DMS153 treated with DMSO at 0.1 percent for 48 hours (cell line): ENCODE data around the gene CENPQ.
A peak's percentile ranks its signal among the peaks of the same experiment; 100 is the strongest.
"Not testable (repeated sequence)": the region's sequence is repeated elsewhere in the genome, so short reads cannot be mapped to it uniquely, and the experiment has no call there.

Experiments used
- DNase-seq: peaks from one replicate; lab custom pipeline; 2025; ENCODE audit not compliant: unreplicated experiment; lab: John Stamatoyannopoulos, UW

CENPQ gene, protein sequence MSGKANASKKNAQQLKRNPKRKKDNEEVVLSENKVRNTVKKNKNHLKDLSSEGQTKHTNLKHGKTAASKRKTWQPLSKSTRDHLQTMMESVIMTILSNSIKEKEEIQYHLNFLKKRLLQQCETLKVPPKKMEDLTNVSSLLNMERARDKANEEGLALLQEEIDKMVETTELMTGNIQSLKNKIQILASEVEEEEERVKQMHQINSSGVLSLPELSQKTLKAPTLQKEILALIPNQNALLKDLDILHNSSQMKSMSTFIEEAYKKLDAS

DNA sequence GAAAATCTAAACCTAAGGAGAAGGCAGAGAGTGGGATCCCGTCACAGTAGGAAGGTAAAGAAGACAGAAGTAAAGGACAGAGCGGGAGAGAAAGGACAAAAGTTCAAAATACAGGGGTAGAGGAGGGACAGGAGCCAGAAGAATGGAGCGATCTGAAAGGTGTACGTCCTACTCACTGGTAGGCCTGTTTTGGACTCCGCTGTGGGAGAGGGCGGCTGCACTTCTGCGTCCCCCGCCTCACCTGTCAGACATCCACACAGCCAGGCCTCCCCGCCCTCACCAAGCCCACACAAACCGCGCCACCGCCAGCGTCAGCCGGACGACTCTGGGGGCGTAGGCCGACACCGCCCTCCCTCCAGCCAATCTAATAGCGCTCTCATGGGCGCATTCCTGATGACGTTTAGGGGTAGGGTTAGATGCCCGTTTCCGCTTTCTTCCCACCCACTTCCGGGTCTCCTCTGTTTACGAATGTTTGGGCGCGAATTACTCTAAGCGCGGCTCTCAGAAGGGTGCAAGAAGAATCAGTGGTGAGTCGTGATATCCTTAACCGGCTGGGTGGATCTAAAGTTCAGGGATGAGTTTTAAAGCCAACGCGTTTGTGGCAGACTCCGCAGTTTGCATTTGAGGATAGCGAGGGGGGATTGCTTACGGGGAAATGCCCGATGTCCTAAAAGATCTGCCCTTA lies at the start of gene CENPQ, which contains the start of gene MMUT:
Gene CENPQ, plus strand, starts transcription at position 444 of the 685 bp plus-strand sequence. CDS start 6,807 bp downstream, outside the sequence.
Gene MMUT, minus strand, starts transcription at position 327 of the 685 bp plus-strand sequence. CDS start 3,787 bp downstream, outside the sequence.
- peak; percentile 89 for DNase-seq

DNA sequence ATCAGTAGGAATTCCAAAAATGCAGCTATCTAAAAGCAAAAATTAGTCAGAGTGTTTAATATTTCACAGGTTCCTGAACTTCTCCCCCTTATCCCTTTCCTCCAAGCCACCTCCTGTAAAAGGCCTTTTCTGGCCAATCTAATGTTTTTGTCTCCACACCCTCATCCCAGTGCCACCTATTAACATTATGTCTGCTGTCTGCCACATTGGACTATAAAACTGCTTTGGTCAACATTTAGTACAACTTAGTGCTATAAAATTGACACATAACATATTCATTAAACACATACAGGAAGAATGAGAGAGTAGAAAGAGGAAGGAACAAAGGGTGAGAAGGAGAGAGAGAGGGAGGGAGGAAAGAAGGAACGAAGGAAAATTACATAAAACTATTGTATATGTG lies 47.8 kb upstream of the CENPQ start:
- no peak for DNase-seq

DNA sequence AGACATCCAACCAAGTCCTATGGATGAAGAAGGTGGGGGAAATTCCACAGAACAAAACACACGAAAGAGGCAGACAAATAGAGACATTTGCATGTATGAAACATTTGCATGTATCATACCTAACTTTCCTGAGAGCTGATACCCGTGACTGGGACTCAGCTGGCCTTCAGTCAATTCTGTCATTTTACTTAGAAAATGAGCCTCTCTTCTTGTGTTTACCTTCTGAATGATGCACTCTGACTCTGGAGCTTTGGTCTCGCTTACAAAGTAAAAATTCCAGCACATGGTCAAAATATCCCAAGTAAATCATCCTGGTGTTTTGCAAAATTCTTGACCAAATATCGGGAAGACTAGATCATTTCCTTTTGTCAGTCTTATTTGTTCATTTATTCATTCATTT lies 47.0 kb upstream of the CENPQ start:
- DNase-seq, result no peak

DNA sequence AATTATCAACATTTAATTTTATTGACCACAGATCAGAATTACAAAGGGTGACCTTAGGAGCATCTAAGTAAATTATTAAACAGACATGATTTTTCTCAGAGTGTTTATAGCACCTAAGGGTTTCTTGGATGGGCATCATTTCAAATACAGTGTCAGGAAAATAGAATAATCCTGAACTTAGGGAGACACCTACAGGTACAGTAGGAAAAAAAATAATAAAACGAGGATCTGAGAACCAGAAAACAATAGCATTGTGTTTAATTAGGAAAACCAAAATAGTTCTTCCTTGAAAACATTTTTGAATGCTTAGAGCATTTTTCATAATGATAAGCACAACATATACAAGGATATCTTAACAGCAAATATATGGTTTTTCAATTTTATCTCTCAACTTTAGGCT lies 39.4 kb upstream of the CENPQ start:
- DNase-seq, result peak; percentile 20

DNA sequence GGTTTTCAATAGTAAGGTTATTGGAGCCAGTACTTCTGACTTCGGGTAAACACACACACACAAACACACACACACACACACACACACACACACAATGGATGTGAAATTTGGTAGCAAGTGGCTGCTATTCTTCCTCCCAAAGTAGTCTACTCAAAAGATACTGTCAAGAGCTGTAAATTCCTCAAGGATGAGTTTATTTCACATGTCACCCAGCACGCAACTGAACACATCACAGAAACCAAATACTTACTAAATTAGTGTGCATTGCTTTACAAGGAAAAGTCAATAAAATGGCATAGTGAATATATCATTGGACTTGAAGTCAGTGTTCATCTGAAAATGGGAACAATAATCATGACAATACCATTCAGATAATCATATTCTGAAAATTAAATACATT lies 33.0 kb upstream of the CENPQ start:
- DNase-seq, result no peak

DNA sequence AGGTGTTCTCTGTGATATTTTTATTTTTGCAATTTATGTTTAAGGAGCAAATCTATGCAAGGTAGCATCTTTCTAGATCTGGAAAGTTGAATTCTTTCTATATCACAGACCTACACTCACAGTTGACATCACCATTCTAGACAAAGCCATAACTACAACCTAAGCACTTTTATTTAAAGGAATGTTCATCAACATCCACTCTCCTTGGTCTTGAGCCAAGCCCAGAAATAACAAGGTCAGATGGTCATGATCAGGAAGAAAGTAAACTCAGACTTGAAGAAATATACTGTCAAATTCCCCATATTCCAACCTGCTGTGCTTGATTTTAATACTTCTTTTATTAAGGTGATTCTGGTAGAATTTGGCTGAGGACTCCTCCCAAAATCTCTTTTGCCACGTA lies 32.3 kb upstream of the CENPQ start:
- no peak for DNase-seq

DNA sequence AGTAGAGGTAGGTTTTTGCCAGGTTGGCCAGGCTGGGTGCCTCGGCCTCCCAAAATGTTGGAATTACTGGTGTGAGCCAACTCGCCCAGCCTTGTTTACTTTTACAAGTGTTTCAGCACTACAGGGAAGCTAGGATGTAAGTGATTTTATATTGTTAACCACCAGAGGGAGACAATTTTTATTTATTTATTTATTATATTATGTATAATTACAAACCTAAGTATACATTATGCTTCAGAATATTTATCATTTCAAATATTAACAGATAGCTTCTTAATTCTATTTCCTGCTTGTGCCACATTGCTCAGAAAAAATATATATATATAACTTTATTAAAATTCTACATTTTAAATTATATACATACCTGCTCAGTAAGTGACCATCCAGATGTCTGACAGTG lies 9.9 kb upstream of the CENPQ start:
- no peak for DNase-seq

DNA sequence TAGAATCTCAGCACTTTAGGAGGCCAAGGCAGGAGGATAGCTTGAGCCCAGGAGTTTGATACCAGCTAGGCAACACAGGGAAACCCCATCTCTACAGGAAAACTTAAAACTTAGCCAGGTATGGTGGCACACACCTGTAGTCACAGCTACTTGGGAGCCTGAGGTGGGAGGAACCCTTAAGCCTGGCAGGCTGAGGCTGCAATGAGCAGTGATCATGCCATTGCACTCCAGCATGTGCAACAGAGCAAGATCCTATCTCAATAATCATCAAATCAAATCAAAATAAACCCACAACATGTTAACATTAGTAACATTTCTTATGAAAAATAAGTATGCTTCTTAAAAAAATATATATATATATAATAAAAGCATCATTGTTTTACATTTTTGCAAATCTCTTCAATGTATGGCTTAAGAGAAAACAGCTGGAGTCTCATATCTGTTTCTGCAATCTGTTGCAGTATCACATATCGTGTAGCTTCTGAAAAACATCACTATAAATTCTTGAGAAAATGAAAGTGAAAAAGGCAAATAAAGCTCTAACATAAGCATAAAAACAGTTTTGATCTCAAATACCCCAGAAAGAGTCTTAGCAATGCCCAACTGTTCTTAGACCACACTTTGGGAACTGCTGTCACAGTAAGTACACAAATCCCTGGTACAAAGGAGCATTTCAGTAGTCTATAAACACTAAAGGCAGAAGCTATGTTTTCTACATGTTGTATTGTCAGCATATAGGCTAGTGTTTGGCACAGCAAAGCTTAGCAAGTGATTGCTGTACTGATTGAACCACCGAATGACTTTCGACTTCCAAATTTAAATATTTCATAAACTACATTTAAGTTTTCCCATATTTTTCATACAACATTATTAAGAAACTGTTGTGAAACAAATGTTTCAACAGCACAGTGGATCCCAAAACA lies 8.1 kb upstream of the CENPQ start:
- no peak for DNase-seq

DNA sequence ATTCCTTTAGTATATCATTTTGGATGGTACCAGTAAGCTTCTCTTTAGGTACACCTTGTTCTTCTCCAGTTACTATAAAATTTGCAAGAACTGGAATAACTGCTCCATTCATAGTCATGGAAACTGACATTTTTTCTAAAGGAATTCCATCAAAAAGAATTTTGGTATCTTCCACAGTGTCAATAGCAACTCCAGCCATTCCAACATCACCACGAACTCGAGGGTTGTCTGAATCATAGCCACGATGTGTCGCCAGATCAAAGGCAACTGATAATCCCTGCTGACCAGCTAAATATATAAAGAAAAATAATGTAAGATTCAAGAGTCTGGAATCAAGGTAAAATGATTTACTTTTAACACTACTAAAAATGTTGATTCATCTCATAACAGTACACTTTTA lies 5.4 kb upstream of the CENPQ start:
- no peak for DNase-seq

DNA sequence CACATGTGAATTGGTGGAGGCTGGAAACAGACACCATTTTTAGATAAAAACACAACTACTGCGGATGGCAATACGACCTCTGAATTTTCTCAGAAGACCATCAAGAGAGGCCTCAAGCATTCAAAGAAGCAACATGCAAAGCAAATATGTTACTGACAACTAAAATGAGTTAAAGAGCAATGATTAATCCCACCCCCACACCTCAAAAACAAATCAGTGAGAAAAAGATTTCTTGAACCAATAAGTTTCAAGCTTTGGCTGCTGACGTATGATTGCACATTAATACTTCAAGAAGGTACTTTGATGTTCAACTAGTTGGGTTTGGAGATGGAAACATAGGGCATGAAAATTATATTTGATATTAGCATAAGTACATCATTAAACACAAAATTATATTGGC lies 1.1 kb upstream of the CENPQ start:
- no peak for DNase-seq

DNA sequence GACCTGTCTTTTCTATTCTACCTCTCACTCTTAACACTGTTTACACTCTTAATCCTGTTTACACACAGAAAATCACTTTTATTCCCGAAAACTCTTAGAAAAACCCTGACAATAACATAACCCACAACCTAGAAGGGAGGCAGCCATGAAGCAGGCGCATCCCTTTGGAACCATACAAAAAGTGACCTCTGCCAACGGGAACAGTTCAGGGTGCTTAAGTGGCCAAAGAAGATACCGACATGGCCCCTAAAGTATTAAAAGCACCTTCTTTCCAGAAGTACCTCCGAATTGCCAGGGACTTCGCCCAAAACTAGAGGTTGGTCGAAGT lies 607 bp upstream of the CENPQ start:
- no peak for DNase-seq

DNA sequence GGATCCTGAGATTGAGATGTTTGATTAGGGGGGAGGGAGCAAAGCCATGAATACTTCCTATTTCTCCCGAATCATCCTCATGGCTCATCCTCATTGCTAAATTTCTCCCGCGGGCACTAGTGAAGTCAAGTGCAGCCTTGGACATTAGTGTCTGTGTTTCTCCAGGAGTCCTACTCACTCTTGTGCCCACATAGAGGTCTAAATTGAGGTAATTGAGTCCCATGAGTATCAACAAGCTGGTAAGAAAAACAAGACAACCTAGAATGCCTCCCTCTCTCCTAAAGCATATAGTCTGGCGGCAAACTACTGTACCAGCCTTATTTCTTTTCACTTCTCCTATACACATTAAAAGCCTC lies 420 bp downstream of the CENPQ start:
- no peak for DNase-seq

DNA sequence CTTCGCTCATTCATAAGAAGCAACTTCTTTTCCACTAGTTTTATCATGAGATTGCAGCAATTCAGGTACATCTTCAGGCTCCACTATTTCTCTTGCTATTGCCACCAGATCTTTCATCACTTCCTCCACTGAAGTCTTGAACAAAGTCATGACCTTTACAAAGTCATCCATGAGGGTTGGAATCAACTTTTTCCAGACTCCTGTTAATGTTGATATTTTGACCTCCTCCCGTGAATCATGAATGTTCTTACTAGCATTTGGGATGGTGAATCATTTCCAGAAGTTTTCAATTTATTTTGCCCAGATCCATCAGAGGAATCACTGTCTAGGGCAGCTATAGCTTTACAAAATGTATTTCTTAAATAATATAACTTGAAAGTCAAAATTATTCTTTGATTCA lies 1.5 kb downstream of the CENPQ start:
- no peak for DNase-seq

DNA sequence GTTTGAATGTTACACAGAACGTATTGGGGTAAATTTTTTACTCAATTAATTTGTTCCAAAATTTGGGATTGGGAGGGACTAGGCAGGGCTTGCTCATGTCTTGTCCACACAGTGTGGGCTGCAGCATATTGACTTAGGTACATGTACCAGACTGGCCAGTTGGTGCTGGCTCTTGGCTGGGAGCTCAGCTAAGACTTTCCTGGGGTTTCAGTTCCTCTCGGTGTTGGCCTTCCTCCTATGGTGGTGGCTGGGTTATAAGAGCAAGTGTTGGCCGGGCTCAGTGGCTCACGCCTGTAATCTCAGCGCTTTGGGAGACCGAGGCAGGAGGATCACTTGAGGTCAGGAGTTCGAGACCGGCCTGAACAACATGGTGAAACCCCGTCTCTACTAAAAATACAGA lies 4.9 kb downstream of the CENPQ start:
- DNase-seq, result no peak

DNA sequence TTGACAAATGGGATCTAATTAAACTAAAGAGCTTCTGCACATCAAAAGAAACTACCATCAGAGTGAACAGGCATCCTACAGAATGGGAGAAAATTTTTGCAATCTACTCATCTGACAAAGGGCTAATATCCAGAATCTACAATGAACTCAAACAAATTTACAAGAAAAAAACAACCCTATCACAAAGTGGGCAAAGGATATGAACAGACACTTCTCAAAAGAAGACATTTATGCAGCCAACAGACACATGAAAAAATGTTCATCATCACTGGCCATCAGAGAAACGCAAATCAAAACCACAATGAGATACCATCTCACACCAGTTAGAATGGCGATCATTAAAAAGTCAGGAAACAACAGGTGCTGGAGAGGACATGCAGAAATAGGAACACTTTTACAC lies 13.4 kb downstream of the CENPQ start:
- DNase-seq, result not testable (repeated sequence)

DNA sequence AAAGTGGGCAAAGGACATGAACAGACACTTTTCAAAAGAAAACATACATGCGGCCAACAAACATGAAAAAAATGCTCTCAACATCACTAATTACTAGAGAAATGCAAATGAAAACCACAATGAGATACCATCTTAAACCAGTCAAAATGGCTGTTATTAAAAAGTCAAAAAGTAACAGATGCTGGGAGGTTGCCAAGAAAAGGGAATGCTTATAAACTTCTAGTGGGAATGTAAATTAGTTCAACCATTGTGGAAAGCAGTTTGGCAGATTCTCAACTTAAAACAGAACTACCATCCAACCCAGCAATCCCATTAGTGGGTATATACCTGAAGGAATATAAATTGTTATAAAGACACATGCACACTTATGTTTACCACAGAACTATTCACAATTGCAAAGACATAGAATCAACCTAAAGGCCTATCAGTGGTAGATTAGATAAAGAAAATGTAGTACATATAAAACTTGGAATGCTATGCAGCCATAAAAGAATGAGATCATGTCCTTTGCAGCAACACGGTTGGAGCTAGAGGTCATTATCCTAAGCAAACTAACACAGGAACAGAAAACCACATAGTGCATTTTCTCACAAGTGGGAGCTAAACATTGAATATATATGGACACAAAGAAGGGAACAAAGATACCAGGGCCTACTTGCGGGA lies 16.3 kb downstream of the CENPQ start:
- no peak for DNase-seq

DNA sequence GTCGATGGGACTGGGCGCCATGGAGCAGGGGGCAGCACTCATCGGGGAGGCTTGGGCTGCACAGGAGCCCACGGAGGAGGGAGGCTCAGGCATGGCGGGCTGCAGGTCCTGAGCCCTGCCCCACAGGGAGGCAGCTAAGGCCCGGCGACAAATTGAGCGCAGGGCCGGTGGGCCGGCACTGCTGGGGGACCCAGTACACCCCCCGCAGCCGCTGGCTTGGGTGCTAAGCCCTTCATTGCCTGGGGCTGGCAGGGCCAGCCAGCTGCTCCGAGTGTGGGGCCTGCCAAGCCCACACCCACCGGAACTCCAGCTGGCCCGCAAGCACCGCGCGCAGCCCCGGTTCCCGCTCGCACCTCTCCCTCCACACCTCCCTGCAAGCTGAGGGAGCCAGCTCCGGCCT lies 18.7 kb downstream of the CENPQ start:
- DNase-seq, result not testable (repeated sequence)

DNA sequence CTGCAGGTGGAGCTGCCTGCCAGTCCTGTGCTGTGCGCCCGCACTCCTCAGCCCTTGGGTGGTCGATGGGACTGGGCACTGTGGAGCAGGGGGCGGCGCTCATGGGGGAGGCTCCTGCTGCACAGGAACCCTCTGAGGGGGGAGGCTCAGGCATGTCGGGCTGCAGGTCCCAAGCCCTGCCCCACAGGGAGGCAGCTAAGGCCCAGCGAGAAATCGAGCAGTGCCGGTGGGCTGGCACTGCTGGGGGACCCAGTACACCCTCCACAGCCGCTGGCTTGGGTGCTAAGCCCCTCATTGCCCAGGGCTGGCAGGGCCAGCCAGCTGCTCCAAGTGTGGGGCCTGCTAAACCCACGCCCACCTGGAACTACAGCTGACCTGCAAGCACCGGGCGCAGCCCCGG lies 20.2 kb downstream of the CENPQ start:
- DNase-seq, result not testable (repeated sequence)

DNA sequence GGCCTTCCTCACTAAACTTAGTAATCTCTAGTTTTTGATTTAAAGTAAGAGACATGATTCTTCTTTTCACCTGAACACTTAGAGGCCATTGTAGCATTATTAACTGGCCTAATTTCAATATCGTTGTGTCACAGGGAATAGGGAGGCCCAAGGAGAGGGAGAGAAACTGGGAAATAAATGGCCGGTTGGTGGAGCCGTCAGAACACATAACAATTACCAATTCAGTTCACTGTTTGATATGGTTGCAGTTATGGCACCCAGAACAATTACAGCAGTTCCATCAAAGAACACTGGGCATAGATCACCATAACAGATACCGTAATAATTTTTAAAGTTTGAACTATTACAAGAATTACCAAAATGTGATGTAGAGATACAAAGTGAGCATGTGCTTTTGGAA lies 27.5 kb downstream of the CENPQ start:
- no peak for DNase-seq

DNA sequence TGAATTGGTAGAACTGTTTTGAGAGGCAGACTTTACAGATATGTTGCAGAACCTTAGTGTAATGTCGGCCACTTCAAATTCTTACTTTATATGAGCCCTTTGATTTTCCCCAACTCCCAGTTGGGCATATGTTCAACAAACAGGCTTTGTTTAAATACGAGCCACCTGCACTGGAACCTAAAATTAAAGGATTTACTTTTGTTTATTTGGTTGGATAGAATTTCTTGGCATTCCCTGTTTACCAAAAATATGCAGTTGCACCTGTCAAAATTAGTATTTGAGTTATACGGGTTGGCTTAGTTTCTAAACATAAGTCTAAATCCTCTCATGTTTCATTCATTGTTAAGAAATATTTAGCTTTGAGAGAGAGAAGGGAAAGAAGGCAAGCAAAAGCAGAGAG lies 34.1 kb downstream of the CENPQ start:
- DNase-seq, result no peak

DNA sequence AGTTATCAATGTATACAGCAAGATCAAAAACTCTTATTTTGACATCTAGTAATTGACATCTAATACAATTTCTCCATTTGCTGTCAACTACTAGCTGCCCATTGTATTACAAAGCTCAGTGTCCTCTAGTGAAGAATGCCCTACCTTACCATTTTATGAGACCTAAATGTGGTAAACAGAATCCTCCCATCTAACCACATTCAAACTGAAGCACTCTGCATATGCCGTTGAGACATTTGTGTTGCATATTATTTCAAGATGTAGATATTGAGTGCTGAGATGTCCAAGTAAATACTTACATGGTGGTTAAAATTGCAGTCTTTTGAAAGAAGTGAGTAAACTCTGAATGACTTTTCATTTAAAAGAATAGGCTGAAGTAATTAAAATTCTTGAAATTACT lies 36.0 kb downstream of the CENPQ start:
- no peak for DNase-seq
